Hepatocyte (in vitro differentiated cells): ENCODE data around the gene FNIP2. TPM values are rescaled to one million over a fixed set of nuclear protein-coding genes. Genes with fewer than 3 reads are reported as not detected.
A peak's percentile ranks its signal among the peaks of the same experiment; 100 is the strongest.
"Not testable (repeated sequence)": the region's sequence is repeated elsewhere in the genome, so short reads cannot be mapped to it uniquely, and the experiment has no call there.

Experiments used
- DNase-seq: peaks from one replicate; pipeline ENCODE4 v3.0.0-alpha.2; 2016; ENCODE audit warnings: low spot score
- H2AFZ ChIP-seq: fragments of 200-600 bp; sonication (generic); 2 replicates; pipeline ENCODE4 v1.6.0; 2016; ENCODE audit warnings: antibody characterized with exemption, mild to moderate bottlenecking
- H3K27ac ChIP-seq: fragments of 200-600 bp; sonication (generic); 2 replicates; pipeline ENCODE4 v1.5.1; 2016; ENCODE audit warnings: mild to moderate bottlenecking
- H3K27me3 ChIP-seq: fragments of 200-600 bp; sonication (generic); 2 replicates; pipeline ENCODE4 v1.6.1; 2016
- H3K36me3 ChIP-seq: fragments of 200-600 bp; sonication (generic); replicated peaks from 2 replicates; pipeline ENCODE4 v1.5.1; 2016; ENCODE audit warnings: low read depth; ENCODE audit not compliant: insufficient read depth
- H3K4me1 ChIP-seq: fragments of 200-600 bp; sonication (generic); 2 replicates; pipeline ENCODE4 v1.5.1; 2016; ENCODE audit warnings: mild to moderate bottlenecking, moderate library complexity; ENCODE audit not compliant: insufficient read depth
- H3K4me2 ChIP-seq: fragments of 200-600 bp; sonication (generic); 2 replicates; pipeline ENCODE4 v1.6.0; 2016
- H3K4me3 ChIP-seq: fragments of 200-600 bp; sonication (generic); 2 replicates; pipeline ENCODE4 v1.5.1; 2016; ENCODE audit warnings: mild to moderate bottlenecking
- H3K79me2 ChIP-seq: fragments of 200-600 bp; sonication (generic); 2 replicates; pipeline ENCODE4 v1.6.0; 2017; ENCODE audit warnings: mild to moderate bottlenecking
- H3K9me2 ChIP-seq: fragments of 200-600 bp; sonication (generic); replicated peaks from 2 replicates; pipeline ENCODE4 v1.6.0; 2017; ENCODE audit warnings: mild to moderate bottlenecking; ENCODE audit not compliant: insufficient read depth
- H3K9me3 ChIP-seq: fragments of 200-600 bp; sonication (generic); 2 replicates; pipeline ENCODE4 v1.5.1; 2016; ENCODE audit warnings: low read depth, mild to moderate bottlenecking
- H4K20me1 ChIP-seq: fragments of 200-600 bp; sonication (generic); 2 replicates; pipeline ENCODE4 v1.6.0; 2016; ENCODE audit warnings: mild to moderate bottlenecking; ENCODE audit not compliant: insufficient read depth, poor library complexity, severe bottlenecking
- EZH2 ChIP-seq: fragments of 200-600 bp; sonication (generic); IDR thresholded peaks from 2 replicates; pipeline ENCODE4 v1.6.1; 2016; ENCODE audit warnings: antibody characterized with exemption, mild to moderate bottlenecking, borderline replicate concordance
- EZH2phosphoT487 ChIP-seq: fragments of 200-600 bp; sonication (generic); IDR thresholded peaks from one replicate; pipeline ENCODE4 v1.6.1; 2018; ENCODE audit warnings: antibody characterized with exemption, mild to moderate bottlenecking, low read depth, moderate library complexity; ENCODE audit not compliant: unreplicated experiment, severe bottlenecking
- WGBS: methylation state at CpG from one replicate; pipeline ENCODE4 v1.1.6; 2016; ENCODE audit warnings: low lambda C conversion rate; ENCODE audit errors: missing lambda C conversion rate; 5-methylcytosine and 5-hydroxymethylcytosine counted together
- polyA plus RNA-seq: library from polyadenylated mRNA; unstranded; fragments of >200 nt; fragmentation: Nextera tagmentation; extraction: Ambion mirVana; gene quantifications from 2 replicates; pipeline ENCODE4 v1.2.1, GENCODE V29; 2016
- total RNA-seq: library from RNA; depleted of rRNA; stranded (reverse); fragments of >200 nt; gene quantifications from 2 replicates; pipeline ENCODE4 v1.2.3, GENCODE V29; 2014
- TF ChIP-seq, protein P1 (sequence below): fragments of 200-600 bp; sonication (generic); IDR thresholded peaks from 2 replicates; pipeline ENCODE4 v1.5.1; 2016; ENCODE audit warnings: antibody characterized with exemption, mild to moderate bottlenecking; ENCODE audit not compliant: poor library complexity

The FNIP2 gene
- total and polyA plus RNA-seq, 2 experiments from 2014 or later = 20.8 to 61.0 TPM

DNA sequence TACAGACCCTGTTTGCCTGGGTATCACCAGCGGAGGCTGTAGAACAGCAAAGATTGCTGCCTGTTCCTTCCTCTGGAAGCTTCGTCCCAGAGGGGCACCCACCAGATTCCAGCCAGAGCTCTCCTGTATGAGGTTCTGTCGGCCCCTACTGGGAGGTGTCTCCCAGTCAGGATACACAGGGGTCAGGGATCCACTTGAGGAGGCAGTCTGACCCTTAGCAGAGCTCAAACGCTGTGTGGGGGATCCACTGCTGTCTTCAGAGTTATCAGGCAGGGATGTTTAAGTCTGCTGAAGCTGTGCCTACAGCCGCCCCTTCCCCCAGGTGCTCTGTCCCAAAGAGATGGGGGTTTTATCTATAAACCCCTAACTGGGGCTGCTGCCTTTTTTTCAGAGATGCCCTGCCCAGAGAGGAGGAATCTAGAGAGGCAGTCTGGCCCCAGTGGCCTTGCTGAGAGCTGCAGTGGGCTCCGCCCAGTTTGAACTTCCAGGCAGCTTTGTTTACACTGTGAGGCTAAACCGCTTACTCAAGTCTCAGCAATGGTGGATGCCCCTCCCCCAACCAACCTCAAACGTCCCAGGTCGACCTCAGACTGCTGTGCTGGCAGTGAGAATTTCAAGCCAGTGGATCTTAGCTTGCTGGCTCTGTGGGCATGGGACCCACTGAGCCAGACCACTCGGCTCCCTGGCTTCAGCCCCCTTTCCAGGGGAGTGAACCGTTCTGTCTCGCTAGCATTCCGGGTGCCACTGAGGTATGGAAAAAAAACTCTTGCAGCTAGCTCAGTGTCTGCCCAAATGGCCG is 133.7 kb downstream of the FNIP2 start:
- H4K20me1 ChIP-seq, H3K27me3 ChIP-seq, H3K4me3 ChIP-seq, H3K9me3 ChIP-seq, H3K9me2 ChIP-seq, H3K79me2 ChIP-seq, H3K4me1 ChIP-seq, H2AFZ ChIP-seq, H3K36me3 ChIP-seq: not testable (repeated sequence)
- Histone ChIP-seq H3K4me2 (peak overlapping the region; percentile 3), H3K27ac (peak overlapping the region; percentile 45)
- peak; percentile 89 for DNase-seq
- 61% methylated on average over 14 of the region's 14 CpGs for WGBS

DNA sequence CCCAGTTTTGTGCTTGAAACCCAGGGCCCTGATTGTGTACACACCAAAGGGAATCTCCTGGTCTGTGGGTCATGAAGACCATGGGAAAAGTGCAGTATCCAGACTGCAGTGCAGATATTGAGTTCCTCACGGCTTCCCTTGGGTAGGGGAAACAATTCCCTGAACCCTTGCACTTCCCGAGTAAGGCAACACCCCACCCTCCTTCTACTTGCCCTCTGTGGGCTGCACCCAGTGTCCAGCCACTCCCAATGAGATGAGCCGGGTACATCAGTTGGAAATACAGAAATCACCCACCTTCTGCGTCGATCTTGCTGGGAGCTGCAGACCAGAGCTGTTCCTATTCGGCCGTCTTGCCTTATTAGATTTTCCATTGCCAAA is 134.2 kb downstream of the FNIP2 start:
- peaks cover 5% of the 10 kb centered on the region for H3K79me2 ChIP-seq
- no peaks in the 10 kb centered on the region for H3K9me3 ChIP-seq
- peak overlapping the region; percentile 3 for H3K4me2 ChIP-seq
- no peaks in the 10 kb centered on the region for H4K20me1 ChIP-seq
- no peaks in the 10 kb centered on the region for H3K9me2 ChIP-seq
- no peak overlapping the region for H3K27ac ChIP-seq
- no peak for DNase-seq
- no peak overlapping the region for H3K4me3 ChIP-seq
- H3K4me1 ChIP-seq = peaks cover 8% of the 10 kb centered on the region
- no peak overlapping the region for H2AFZ ChIP-seq
- TF ChIP-seq EZH2 = no peak
- TF ChIP-seq, protein P1, sequence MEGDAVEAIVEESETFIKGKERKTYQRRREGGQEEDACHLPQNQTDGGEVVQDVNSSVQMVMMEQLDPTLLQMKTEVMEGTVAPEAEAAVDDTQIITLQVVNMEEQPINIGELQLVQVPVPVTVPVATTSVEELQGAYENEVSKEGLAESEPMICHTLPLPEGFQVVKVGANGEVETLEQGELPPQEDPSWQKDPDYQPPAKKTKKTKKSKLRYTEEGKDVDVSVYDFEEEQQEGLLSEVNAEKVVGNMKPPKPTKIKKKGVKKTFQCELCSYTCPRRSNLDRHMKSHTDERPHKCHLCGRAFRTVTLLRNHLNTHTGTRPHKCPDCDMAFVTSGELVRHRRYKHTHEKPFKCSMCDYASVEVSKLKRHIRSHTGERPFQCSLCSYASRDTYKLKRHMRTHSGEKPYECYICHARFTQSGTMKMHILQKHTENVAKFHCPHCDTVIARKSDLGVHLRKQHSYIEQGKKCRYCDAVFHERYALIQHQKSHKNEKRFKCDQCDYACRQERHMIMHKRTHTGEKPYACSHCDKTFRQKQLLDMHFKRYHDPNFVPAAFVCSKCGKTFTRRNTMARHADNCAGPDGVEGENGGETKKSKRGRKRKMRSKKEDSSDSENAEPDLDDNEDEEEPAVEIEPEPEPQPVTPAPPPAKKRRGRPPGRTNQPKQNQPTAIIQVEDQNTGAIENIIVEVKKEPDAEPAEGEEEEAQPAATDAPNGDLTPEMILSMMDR = no peak
- no peak for TF ChIP-seq EZH2phosphoT487
- no peaks in the 10 kb centered on the region for H3K36me3 ChIP-seq
- no peaks in the 10 kb centered on the region for H3K27me3 ChIP-seq
- 94% methylated on average over 7 of the region's 7 CpGs for WGBS

DNA sequence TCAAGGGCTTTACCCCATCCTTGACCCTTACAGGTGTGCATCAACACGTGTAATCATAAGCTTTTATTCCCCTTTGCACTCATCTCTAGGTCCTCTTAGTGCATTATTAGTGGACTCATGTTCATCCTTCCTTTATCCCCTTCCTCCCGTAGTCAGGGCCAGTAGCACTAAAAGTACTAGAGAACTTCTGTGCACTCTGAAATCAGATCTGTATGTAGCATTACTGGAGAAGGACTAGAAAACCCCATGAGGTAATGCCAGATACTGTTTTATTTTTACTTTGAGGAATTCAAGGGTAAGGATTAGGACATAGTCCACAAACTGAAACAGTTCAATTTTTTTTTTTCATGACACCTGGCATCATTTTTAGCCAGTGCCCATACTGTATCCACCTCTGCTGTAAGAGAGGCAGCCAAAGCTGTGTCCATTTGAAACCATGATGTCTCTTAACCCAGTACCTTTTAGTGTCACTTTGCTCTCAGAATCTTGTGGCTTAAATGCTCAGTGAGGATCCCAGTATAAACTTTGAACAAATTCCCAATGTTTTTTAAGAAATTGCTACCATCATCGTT is 134.7 kb downstream of the FNIP2 start:
- no peaks in the 10 kb centered on the region for H4K20me1 ChIP-seq
- H3K4me1 ChIP-seq = peaks cover 8% of the 10 kb centered on the region
- peaks cover 5% of the 10 kb centered on the region for H3K79me2 ChIP-seq
- H2AFZ ChIP-seq = no peak overlapping the region
- 92% methylated on average over 3 of the region's 3 CpGs for WGBS
- no peaks in the 10 kb centered on the region for H3K27me3 ChIP-seq
- no peak overlapping the region for H3K4me2 ChIP-seq
- no peaks in the 10 kb centered on the region for H3K9me3 ChIP-seq
- no peaks in the 10 kb centered on the region for H3K9me2 ChIP-seq
- TF ChIP-seq EZH2 = no peak
- TF ChIP-seq, protein P1 = no peak
- TF ChIP-seq EZH2phosphoT487 = no peak
- H3K4me3 ChIP-seq = no peak overlapping the region
- no peak for DNase-seq
- no peak overlapping the region for H3K27ac ChIP-seq
- no peaks in the 10 kb centered on the region for H3K36me3 ChIP-seq

DNA sequence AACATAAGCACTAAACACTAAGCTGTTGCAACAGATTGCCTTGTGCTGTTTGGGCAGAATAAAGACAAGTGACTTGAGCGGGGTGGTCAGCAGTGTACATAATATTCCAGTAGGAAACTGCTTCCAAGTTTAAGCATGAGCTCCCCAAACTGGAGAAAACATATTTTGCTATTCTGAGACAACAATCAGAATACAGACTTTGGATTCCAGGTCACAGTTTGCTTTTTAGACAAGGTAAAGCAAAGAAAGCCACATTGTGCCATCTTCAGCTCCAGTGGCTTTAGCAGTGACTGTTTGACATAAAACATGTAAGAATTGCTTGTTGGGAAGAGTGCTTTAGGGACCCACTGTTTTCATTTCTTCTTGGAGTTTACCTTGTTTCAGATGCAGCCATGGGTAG is 136.0 kb downstream of the FNIP2 start:
- H2AFZ ChIP-seq = no peak overlapping the region
- H3K9me3 ChIP-seq = no peaks in the 10 kb centered on the region
- H3K4me1 ChIP-seq = peaks cover 8% of the 10 kb centered on the region
- H4K20me1 ChIP-seq = no peaks in the 10 kb centered on the region
- no peak for DNase-seq
- H3K9me2 ChIP-seq = no peaks in the 10 kb centered on the region
- no peak overlapping the region for H3K27ac ChIP-seq
- 87% methylated on average over 1 of the region's 1 CpG for WGBS
- TF ChIP-seq EZH2 (no peak), EZH2phosphoT487 (no peak)
- TF ChIP-seq, protein P1 = no peak
- no peaks in the 10 kb centered on the region for H3K36me3 ChIP-seq
- H3K27me3 ChIP-seq = no peaks in the 10 kb centered on the region
- no peak overlapping the region for H3K4me3 ChIP-seq
- H3K79me2 ChIP-seq = no peaks in the 10 kb centered on the region
- no peak overlapping the region for H3K4me2 ChIP-seq
